Activated CD8-positive, alpha-beta T cell treated with anti-CD3 and anti-CD28 coated beads for 36 hours (primary cell): ENCODE measurements around the gene AOAH. TPM values are rescaled to one million over a fixed set of nuclear protein-coding genes. Genes with fewer than 3 reads are reported as not detected.

Experiments
- ATAC-seq: fragments of 200-7000 bp; cut with Tn5 transposase; one replicate; pipeline ENCODE4 v1.10.0; 2021; ENCODE audit warnings: mild to moderate bottlenecking, moderate library complexity
- CTCF ChIA-PET: fragments of 350-600 bp; sonication (Branson Sonifier 250); formaldehyde crosslinking; loops from one replicate; lab custom pipeline; 2021; ENCODE audit warnings: antibody characterized with exemption; lab: Charles Lee
- POLR2A ChIA-PET: fragments of 350-600 bp; sonication (Branson Sonifier 250); formaldehyde crosslinking; loops from one replicate; lab custom pipeline; 2021; ENCODE audit warnings: antibody characterized with exemption; lab: Charles Lee
- DNase-seq: peaks from one replicate; pipeline ENCODE4 v3.0.0-alpha.2; 2020
- H3K27ac Mint-ChIP-seq: one replicate; pipeline ENCODE4 v1.8.0; 2021; ENCODE audit warnings: mild to moderate bottlenecking, mixed read lengths
- H3K27me3 Mint-ChIP-seq: one replicate; pipeline ENCODE4 v1.8.0; 2021; ENCODE audit warnings: mixed read lengths
- H3K36me3 Mint-ChIP-seq: one replicate; pipeline ENCODE4 v1.8.0; 2021; ENCODE audit warnings: low read depth, mixed read lengths
- H3K4me1 Mint-ChIP-seq: one replicate; pipeline ENCODE4 v1.8.0; 2021; ENCODE audit warnings: low read depth, mixed read lengths
- H3K4me3 Mint-ChIP-seq: one replicate; pipeline ENCODE4 v1.8.0; 2021; ENCODE audit warnings: mild to moderate bottlenecking, moderate library complexity, mixed read lengths
- H3K9me3 Mint-ChIP-seq: one replicate; pipeline ENCODE4 v1.8.0; 2021; ENCODE audit warnings: mixed read lengths
- intact Hi-C: fragments of 100-400 bp; cut with micrococcal nuclease; formaldehyde crosslinking; loops from one replicate; pipeline ENCODE4 v1.10.0; 2022
- total RNA-seq, 2 experiments: library from RNA; stranded (reverse); gene quantifications; one replicate each; pipeline ENCODE4 v1.2.3, GENCODE V29; 2021
- TF ChIP-seq, protein P1 (sequence below): fragments of 200-600 bp; IDR thresholded peaks from one replicate; pipeline ENCODE4 v1.8.0; 2022; ENCODE audit warnings: antibody characterized with exemption, mild to moderate bottlenecking

Gene AOAH
- total RNA-seq, 2 experiments from 2014 or later = 10.4 to 17.1 TPM

DNA sequence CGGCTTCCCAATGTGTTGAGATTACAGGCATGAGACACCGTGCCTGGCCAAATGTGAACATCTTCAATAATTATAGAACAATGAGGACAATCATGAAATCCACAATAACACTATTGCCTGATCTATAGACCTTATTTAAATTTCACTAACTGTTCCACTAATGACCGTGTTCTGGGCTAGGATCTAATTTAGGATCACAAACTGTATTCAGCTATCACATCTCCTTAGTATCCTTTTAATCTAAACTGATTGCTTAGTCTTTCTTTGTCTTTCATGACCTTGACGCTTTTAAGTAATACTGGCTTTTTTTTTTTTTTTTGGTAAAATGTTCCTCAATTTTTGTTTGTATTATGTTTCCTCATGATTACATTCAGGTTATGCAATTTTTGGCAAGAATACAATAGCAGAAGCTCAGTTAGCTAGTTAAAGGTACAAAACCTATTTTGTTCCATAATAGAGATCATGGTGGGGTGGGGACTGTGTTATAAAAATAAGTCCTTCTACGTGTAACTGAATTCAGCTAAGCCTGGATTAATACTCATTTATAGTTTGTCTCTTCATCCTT, 158.4 kb downstream of the AOAH start:
- Mint-ChIP-seq H3K27me3 (no peaks in the 10 kb centered on the region), H3K4me3 (no peak overlapping the region), H3K27ac (no peak overlapping the region), H3K4me1 (peaks cover 18% of the 10 kb centered on the region), H3K36me3 (peaks cover 8% of the 10 kb centered on the region), H3K9me3 (no peaks in the 10 kb centered on the region)
- ChIA-PET POLR2A (no interaction called here), CTCF (no interaction called here)
- intact Hi-C loops = no loop called here
- no peak for ATAC-seq
- TF ChIP-seq, protein P1, sequence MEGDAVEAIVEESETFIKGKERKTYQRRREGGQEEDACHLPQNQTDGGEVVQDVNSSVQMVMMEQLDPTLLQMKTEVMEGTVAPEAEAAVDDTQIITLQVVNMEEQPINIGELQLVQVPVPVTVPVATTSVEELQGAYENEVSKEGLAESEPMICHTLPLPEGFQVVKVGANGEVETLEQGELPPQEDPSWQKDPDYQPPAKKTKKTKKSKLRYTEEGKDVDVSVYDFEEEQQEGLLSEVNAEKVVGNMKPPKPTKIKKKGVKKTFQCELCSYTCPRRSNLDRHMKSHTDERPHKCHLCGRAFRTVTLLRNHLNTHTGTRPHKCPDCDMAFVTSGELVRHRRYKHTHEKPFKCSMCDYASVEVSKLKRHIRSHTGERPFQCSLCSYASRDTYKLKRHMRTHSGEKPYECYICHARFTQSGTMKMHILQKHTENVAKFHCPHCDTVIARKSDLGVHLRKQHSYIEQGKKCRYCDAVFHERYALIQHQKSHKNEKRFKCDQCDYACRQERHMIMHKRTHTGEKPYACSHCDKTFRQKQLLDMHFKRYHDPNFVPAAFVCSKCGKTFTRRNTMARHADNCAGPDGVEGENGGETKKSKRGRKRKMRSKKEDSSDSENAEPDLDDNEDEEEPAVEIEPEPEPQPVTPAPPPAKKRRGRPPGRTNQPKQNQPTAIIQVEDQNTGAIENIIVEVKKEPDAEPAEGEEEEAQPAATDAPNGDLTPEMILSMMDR = no peak
- DNase-seq = no peak

DNA sequence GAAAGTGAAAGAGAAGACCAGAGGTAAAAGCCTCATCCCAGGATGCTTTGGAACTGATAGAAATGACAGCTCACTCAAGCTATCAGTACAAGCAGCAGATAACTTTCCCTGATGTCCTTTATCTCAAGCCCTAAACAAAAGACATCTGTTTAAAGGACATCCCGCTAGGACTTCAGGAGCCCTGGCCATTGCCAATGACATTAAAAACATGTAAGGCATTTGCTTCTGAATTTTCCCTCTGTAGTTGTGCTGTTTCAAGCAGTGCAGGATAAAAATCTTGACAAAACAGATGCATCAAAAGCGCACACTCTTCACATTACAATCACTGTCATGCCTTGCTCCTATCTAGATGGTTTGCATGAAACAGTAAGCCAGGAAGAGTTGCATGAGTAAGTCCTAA, 159.8 kb downstream of the AOAH start:
- H3K36me3 Mint-ChIP-seq = peaks cover 10% of the 10 kb centered on the region
- TF ChIP-seq, protein P1 = no peak
- no peak overlapping the region for H3K27ac Mint-ChIP-seq
- no peak overlapping the region for H3K4me3 Mint-ChIP-seq
- peaks cover 9% of the 10 kb centered on the region for H3K4me1 Mint-ChIP-seq
- DNase-seq = no peak
- H3K9me3 Mint-ChIP-seq = no peaks in the 10 kb centered on the region
- no peaks in the 10 kb centered on the region for H3K27me3 Mint-ChIP-seq
- CTCF ChIA-PET = no interaction called here
- intact Hi-C loops = no loop called here
- ATAC-seq = no peak
- POLR2A ChIA-PET = no interaction called here

DNA sequence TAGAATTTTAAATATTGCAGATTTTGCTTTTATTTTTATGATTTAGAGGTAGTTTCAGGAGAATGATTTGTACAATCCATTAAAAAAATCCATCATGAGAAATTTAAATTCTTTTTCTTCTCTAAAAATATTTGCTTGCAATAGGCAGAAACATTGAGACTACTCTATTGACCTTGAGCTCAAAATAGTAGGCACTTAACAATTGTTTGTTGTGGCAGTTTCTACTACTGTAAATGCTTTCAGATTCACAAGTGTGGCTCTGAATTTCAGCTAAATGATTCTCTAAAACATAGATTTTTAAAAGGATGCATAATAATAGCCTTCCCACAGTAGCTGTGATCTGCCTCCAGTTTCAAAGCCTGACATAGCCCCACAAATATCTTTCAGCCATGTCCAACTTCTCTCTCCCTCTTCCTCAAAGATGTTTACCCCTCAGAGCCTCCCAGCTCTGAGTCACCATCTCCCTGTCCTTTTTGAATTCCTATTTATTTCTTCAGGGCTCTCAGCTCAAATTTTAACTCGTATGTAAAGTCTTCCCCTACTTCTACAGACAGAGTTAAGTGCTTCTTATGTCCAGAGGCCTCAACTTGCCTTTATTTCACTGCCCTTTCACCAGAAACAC, 160.5 kb downstream of the AOAH start:
- Mint-ChIP-seq H3K9me3 (peaks cover 2% of the 10 kb centered on the region), H3K4me3 (no peak overlapping the region), H3K27me3 (no peaks in the 10 kb centered on the region), H3K4me1 (peaks cover 6% of the 10 kb centered on the region), H3K36me3 (peaks cover 16% of the 10 kb centered on the region), H3K27ac (peak overlapping the region; percentile 7)
- ATAC-seq (no peak), DNase-seq (no peak)
- TF ChIP-seq, protein P1 = no peak
- POLR2A ChIA-PET = no interaction called here
- CTCF ChIA-PET = interaction anchor here (1.1 kb wide), 1 partner anchor 76 kb away, joined by 3 read pairs; no protein-coding TSS in a partner anchor
- intact Hi-C loops = no loop called here

DNA sequence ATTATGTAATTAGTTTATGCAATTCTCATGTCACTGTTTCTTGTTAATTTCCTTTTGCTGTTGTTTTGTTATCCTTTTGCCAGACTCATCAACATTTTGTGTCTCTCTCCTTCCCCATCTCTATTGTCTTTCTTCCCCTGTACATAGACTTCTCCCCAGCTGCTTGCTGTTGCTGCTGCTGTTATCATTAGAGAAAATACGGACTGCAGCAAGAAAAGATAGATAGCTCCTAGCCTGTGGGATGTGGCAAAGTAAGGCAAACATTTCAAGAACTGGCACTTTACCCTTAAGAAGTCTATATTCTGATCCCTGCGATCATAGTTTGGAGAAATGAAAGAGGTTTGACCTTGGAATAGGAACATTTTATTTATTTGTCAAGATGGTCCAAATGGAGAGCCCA, 162.2 kb downstream of the AOAH start:
- peaks cover 14% of the 10 kb centered on the region for H3K36me3 Mint-ChIP-seq
- no peak for DNase-seq
- intact Hi-C loops = no loop called here
- H3K9me3 Mint-ChIP-seq = peaks cover 2% of the 10 kb centered on the region
- no peaks in the 10 kb centered on the region for H3K27me3 Mint-ChIP-seq
- POLR2A ChIA-PET = no interaction called here
- no peak overlapping the region for H3K4me3 Mint-ChIP-seq
- no peak overlapping the region for H3K27ac Mint-ChIP-seq
- H3K4me1 Mint-ChIP-seq = peaks cover 4% of the 10 kb centered on the region
- TF ChIP-seq, protein P1 = no peak
- CTCF ChIA-PET = no interaction called here
- ATAC-seq = no peak

DNA sequence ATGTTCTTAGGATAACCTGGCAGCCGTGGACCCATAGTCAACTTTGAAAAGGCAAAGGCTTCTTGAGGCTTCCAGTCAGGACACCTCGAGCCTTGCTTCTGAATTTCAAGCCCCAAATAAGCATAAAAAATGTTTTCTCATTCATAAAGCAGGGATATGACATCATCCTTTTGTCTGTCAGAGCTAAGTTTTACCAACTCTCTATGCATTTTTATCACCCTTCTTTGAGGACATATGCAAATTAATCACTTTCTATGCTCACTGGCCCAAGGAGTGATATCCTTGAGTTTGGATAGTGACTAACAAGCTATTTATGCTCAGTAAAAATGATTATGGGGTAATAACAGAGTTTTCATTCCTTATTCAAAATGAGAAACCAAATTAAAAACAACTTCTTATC, 175.3 kb downstream of the AOAH start:
- ChIA-PET POLR2A (no interaction called here), CTCF (no interaction called here)
- H3K9me3 Mint-ChIP-seq = no peaks in the 10 kb centered on the region
- DNase-seq (no peak), ATAC-seq (no peak)
- no peaks in the 10 kb centered on the region for H3K4me1 Mint-ChIP-seq
- TF ChIP-seq, protein P1 = no peak
- intact Hi-C loops = no loop called here
- H3K27ac Mint-ChIP-seq = no peak overlapping the region
- H3K4me3 Mint-ChIP-seq = no peak overlapping the region
- no peaks in the 10 kb centered on the region for H3K27me3 Mint-ChIP-seq
- H3K36me3 Mint-ChIP-seq = peaks cover 15% of the 10 kb centered on the region
